ENCODE results near the gene MAGI1.
A peak's percentile ranks its signal among the peaks of the same experiment; 100 is the strongest.

The MAGI1 gene

DNA sequence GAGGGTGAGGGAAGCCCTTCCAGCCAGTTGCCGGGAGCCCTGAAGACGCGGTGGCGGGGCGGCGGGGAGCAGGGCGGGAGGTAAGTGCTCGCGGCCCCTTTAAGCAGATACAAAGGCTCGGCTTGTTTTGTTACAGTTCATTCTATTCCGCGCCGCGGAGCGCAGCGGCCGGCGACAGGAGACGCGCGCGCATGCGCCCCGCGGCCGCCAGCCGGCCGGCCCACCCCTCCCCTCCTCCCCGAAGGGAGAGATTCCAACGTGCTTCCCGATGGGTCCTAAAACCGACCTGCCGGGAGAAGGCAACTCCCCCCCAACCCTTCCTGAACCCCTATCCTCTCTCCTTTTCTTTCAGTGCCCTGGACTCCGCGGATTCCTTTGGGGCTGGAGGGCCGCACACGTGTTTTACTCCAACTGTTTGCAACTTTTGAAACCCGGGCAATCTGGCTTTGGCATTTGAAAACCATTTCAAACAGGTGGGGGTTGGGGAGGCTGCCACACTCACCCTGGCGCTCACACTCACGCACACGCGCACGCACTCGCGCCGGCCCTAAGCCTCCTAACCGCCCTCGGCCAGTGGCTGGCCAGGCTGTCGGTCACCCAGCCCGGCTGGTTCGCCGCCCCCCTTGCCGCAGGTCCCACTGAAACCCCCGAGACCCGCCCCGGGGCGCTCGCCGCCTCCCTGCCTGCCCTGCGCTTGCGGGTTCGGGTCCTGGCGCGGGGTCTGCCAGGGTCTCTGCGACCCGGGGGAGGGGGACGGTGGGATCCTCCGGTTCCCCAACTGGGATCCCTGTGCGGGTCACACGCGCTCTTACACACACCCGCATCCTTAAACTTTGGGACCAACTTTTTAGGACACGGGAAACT lies at the start of gene MAGI1:
MAGI1 (minus strand) TSS at position 193 of the 864 bp plus-strand sequence. CDS start 610 bp downstream, outside the sequence.
- DNase-seq (ENCODE audit: extremely low spot score): peak; percentile 79
- ChIA-PET POLR2A (no interaction called here), CTCF (no interaction called here)
- TF ChIP-seq, protein P1, sequence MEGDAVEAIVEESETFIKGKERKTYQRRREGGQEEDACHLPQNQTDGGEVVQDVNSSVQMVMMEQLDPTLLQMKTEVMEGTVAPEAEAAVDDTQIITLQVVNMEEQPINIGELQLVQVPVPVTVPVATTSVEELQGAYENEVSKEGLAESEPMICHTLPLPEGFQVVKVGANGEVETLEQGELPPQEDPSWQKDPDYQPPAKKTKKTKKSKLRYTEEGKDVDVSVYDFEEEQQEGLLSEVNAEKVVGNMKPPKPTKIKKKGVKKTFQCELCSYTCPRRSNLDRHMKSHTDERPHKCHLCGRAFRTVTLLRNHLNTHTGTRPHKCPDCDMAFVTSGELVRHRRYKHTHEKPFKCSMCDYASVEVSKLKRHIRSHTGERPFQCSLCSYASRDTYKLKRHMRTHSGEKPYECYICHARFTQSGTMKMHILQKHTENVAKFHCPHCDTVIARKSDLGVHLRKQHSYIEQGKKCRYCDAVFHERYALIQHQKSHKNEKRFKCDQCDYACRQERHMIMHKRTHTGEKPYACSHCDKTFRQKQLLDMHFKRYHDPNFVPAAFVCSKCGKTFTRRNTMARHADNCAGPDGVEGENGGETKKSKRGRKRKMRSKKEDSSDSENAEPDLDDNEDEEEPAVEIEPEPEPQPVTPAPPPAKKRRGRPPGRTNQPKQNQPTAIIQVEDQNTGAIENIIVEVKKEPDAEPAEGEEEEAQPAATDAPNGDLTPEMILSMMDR (IDR thresholded peaks at IDR 0.05; ENCODE audit: control extremely low read depth, extremely low read depth, low read depth, missing control alignments): no peak

DNA sequence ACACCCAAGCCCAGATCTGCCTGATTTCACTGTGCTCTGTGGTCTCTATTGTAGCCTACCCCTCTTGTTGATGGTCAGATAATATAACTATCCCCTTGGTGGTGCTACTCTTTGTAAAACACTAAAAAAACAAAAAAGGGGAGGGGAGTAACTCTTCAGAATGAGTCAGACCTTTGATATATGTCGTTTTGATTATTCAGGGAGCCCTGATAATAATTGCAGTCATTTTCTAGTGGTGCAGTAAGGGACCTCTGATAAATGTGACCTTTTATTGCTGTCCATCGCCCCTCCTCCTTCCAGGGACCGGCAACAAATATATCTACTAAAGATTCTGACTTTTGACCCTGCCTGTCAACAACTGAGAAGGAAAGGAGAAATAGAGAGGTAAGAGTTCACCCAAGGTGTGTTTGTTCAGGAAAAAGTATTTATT lies 45.1 kb upstream of the MAGI1 start:
- POLR2A ChIA-PET: no interaction called here
- CTCF ChIA-PET: interaction anchor here (1.3 kb wide), 1 partner anchor 30 kb away, joined by 3 read pairs; no protein-coding TSS in a partner anchor
- DNase-seq (ENCODE audit: extremely low spot score): no peak
- TF ChIP-seq, protein P1 (IDR thresholded peaks at IDR 0.05; ENCODE audit: control extremely low read depth, extremely low read depth, low read depth, missing control alignments): no peak

DNA sequence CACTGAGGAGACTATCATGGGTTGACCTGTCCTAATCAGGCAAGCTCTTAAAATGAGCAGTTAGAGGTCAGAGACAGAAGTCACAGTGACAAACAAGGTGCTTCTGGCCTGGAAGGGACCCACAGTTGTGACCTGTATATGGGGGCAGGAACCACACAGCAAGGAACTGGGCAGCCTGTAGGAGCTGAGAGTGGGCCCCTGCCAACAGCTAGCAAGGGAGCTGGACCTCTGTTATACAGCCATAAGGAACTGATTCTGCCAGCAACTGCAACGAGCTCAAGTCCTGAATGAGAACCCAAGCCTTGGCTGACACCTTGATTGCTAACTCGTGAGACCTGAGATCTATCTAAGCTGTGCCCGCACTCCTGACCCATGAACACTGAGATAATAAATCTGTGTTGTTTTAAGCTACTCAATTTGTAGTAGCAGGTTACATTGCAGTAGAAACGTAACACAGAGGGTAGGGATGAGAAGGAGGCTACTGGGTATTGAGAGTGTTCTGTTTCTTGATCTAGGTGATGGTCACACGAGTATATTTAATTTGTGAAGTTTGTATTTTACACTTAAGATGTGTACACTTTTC lies 44.5 kb upstream of the MAGI1 start:
- no peak for DNase-seq (ENCODE audit: extremely low spot score)
- POLR2A ChIA-PET: no interaction called here
- TF ChIP-seq, protein P1 (IDR thresholded peaks at IDR 0.05; ENCODE audit: control extremely low read depth, extremely low read depth, low read depth, missing control alignments): no peak
- CTCF ChIA-PET: interaction anchor here (0.8 to 1.3 kb wide), 3 partner anchors 12 to 30 kb away, joined by 3 to 4 read pairs (median 3); no protein-coding TSS in a partner anchor

DNA sequence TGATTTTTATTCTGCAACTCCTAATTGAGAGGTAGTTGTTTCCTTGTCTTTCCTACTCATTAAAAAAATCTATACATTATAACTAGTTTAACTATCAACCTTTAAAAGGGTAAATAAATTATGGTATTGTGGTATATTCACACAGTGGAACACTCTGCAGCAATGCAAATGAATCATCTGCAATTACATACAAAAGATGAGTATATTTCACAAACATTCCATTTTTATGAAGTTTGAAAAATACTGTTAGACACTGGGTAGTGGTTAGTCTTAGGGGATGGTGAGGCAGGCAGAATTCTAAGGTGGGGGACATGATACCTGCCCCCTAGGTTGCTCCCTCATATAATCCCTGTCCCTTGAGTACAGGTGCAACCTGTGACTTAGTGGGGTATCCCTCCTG lies 44.0 kb upstream of the MAGI1 start:
- DNase-seq (ENCODE audit: extremely low spot score): no peak
- TF ChIP-seq, protein P1 (IDR thresholded peaks at IDR 0.05; ENCODE audit: control extremely low read depth, extremely low read depth, low read depth, missing control alignments): no peak
- POLR2A ChIA-PET: no interaction called here
- CTCF ChIA-PET: interaction anchor here (0.8 to 1.3 kb wide), 3 partner anchors 12 to 31 kb away, joined by 3 to 4 read pairs (median 3); no protein-coding TSS in a partner anchor

DNA sequence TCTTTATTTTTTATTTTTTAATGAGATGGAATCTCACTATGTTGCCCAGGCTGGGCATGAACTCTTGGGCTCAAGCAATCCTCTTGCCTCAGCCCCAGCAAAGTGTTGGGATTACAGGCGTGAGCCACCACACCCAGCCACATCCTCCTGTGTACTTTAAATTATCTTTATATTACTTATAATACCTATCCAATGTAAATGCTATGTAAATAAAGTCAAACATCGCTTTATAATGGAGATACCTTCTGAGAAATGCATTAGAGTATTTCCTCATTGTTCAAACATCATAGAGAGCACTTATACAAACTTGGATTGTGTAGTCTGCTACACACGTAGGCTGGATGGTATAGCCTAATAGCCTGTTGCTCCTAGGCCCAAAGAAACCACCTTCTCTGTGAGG lies 41.4 kb upstream of the MAGI1 start:
- POLR2A ChIA-PET: no interaction called here

DNA sequence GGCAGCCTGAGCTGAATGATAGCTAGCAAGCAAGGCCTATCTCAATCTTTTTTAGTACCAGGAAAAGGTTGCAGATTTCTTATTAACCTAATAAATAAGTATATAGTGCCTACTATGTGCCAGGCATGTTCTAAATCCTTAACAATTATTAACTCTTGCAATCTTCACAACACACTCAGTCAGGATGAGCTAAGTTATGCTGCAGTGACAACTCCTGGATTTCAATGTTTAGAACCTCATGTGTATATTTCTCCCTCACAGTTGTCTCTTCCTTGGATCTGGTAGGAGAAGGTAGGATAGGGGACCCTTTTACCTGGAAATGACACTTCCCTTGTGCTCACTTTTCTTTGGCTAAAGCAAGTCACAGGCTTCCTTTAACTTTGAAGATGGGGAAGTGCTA lies 39.3 kb upstream of the MAGI1 start:
- no peak for DNase-seq (ENCODE audit: extremely low spot score)
- CTCF ChIA-PET: no interaction called here
- POLR2A ChIA-PET: no interaction called here
- TF ChIP-seq, protein P1 (IDR thresholded peaks at IDR 0.05; ENCODE audit: control extremely low read depth, extremely low read depth, low read depth, missing control alignments): no peak

More for the DNA sequence above, 41.4 kb upstream of the MAGI1 start:
- no peak for DNase-seq (ENCODE audit: extremely low spot score)
- TF ChIP-seq, protein P1 (IDR thresholded peaks at IDR 0.05; ENCODE audit: control extremely low read depth, extremely low read depth, low read depth, missing control alignments): no peak
- CTCF ChIA-PET: no interaction called here

All from GM10248 (cell line).